H1 (cell line): ENCODE data around the gene PRRX2. TPM values are rescaled to one million over a fixed set of nuclear protein-coding genes. Genes with fewer than 3 reads are reported as not detected.

Source experiments
- BRCA1 ChIP-seq: IDR thresholded peaks from 2 replicates; pipeline ENCODE4 v1.6.1; 2012; ENCODE audit warnings: low read depth, low read length, improper control_type of control experiment
- CBX5 ChIP-seq: fragments of 300-800, 300-1000 bp; sonication (generic); IDR thresholded peaks from 2 replicates; pipeline ENCODE4 v1.7.1; 2016; ENCODE audit warnings: antibody characterized with exemption, low read length, low read depth
- CBX8 ChIP-seq: fragments of 300-800, 300-1000 bp; sonication (generic); IDR thresholded peaks from 2 replicates; pipeline ENCODE4 v1.7.1; 2016; ENCODE audit warnings: low read depth, low read length, borderline replicate concordance
- CHD1 ChIP-seq: IDR thresholded peaks from 2 replicates; pipeline ENCODE4 v1.6.1; 2012; ENCODE audit warnings: low read depth, low read length, improper control_type of control experiment
- CREB1 ChIP-seq: IDR thresholded peaks from 2 replicates; pipeline ENCODE4 v1.6.1; 2012; ENCODE audit warnings: inconsistent platforms
- CTBP2 ChIP-seq: IDR thresholded peaks from 2 replicates; pipeline ENCODE4 v1.7.0; 2011; ENCODE audit warnings: borderline replicate concordance, mild to moderate bottlenecking, moderate library complexity, mixed read lengths, low read length; ENCODE audit not compliant: insufficient read depth, insufficient read length
- EGR1 ChIP-seq: IDR thresholded peaks from 2 replicates; pipeline ENCODE4 v1.6.1; 2011; ENCODE audit warnings: low read depth, low read length, borderline replicate concordance
- FOSL1 ChIP-seq: IDR thresholded peaks from 2 replicates; pipeline ENCODE4 v1.6.1; 2011; ENCODE audit warnings: mild to moderate bottlenecking, low read depth, low read length, moderate library complexity; ENCODE audit not compliant: insufficient read depth
- GABPA ChIP-seq: IDR thresholded peaks from 2 replicates; pipeline ENCODE4 v1.6.1; 2011; ENCODE audit warnings: mild to moderate bottlenecking, low read length, moderate library complexity, borderline replicate concordance; ENCODE audit not compliant: insufficient read depth
- JUN ChIP-seq: IDR thresholded peaks from 2 replicates; pipeline ENCODE4 v1.6.1; 2011; ENCODE audit warnings: low read depth, mild to moderate bottlenecking, improper control_type of control experiment, low read length
- KDM1A ChIP-seq: fragments of 200-600, 300-600 bp; sonication (generic); IDR thresholded peaks from 2 replicates; pipeline ENCODE4 v1.7.1; 2016; ENCODE audit warnings: mild to moderate bottlenecking, low read length, borderline replicate concordance
- RNF2 ChIP-seq: fragments of 200-900, 300-1000 bp; sonication (generic); IDR thresholded peaks from 2 replicates; pipeline ENCODE4 v1.7.1; 2016; ENCODE audit warnings: borderline replicate concordance, low read depth, mild to moderate bottlenecking, antibody characterized with exemption, low read length; ENCODE audit not compliant: poor library complexity, severe bottlenecking; ENCODE audit errors: missing control alignments
- SIRT6 ChIP-seq: IDR thresholded peaks from one replicate; pipeline ENCODE4 v1.7.1; 2012; ENCODE audit warnings: low read length, inconsistent platforms
- SP1 ChIP-seq: IDR thresholded peaks from 2 replicates; pipeline ENCODE4 v1.6.1; 2011; ENCODE audit warnings: low read depth, low read length
- SUZ12 ChIP-seq: fragments of 200-600 bp; sonication (generic); IDR thresholded peaks from 2 replicates; pipeline ENCODE4 v1.6.1; 2012; ENCODE audit warnings: mild to moderate bottlenecking, inconsistent platforms, low read length, moderate library complexity, mixed read lengths
- TAF1 ChIP-seq: IDR thresholded peaks from 2 replicates; pipeline ENCODE4 v1.6.1; 2011; ENCODE audit warnings: mild to moderate bottlenecking, low read depth, low read length
- TCF12 ChIP-seq: IDR thresholded peaks from 2 replicates; pipeline ENCODE4 v1.6.1; 2011; ENCODE audit warnings: low read depth, mild to moderate bottlenecking, low read length
- YY1 ChIP-seq: IDR thresholded peaks from 2 replicates; pipeline ENCODE4 v1.6.1; 2011; ENCODE audit warnings: low read depth, mild to moderate bottlenecking, low read length
- ZNF274 ChIP-seq: IDR thresholded peaks from 2 replicates; pipeline ENCODE4 v1.7.0; 2012; ENCODE audit warnings: low read length, borderline replicate concordance; ENCODE audit errors: extremely low read depth
- polyA plus RNA-seq, 7 experiments: library from polyadenylated mRNA; depleted of rRNA in 3 of 7; stranded (reverse) in 5 of 7; unstranded in 2 of 7; fragments of >200 nt in 5 of 7; fragments of 200-250 nt in 2 of 7; gene quantifications; 1 replicate in 5 of 7; 2 replicates in 1 of 7; 4 replicates in 1 of 7; pipeline versions ENCODE4 v1.2.1 to v1.2.3, GENCODE V29; 2011 to 2013; ENCODE audit warnings: missing spikeins in 2 of 7, mixed read lengths in 2 of 7
- total RNA-seq: library from RNA; stranded (reverse); fragmentation: NEBNext Ultra II Directional; extraction: Animal tissue kit (Norgen Biotek cat#: 25700); gene quantifications from 2 replicates; pipeline ENCODE4 v1.2.1, GENCODE V29; 2021
- TF ChIP-seq, protein P1 (sequence below): IDR thresholded peaks from 2 replicates; pipeline ENCODE4 v1.6.1; 2011; ENCODE audit warnings: low read length, improper control_type of control experiment
- TF ChIP-seq, protein P2 (sequence below): IDR thresholded peaks from 2 replicates; pipeline ENCODE4 v1.6.1; 2011; ENCODE audit warnings: low read depth, mild to moderate bottlenecking, low read length; ENCODE audit not compliant: insufficient read depth
- TF ChIP-seq, protein P3 (sequence below): IDR thresholded peaks from 2 replicates; pipeline ENCODE4 v1.6.1; 2012; ENCODE audit warnings: inconsistent platforms

Gene PRRX2
- total and polyA plus RNA-seq, 2 of the 8 experiments (the other 6 are each of a cell fraction or from before 2014, with no cell fraction given) = 5.8 to 9.2 TPM

DNA sequence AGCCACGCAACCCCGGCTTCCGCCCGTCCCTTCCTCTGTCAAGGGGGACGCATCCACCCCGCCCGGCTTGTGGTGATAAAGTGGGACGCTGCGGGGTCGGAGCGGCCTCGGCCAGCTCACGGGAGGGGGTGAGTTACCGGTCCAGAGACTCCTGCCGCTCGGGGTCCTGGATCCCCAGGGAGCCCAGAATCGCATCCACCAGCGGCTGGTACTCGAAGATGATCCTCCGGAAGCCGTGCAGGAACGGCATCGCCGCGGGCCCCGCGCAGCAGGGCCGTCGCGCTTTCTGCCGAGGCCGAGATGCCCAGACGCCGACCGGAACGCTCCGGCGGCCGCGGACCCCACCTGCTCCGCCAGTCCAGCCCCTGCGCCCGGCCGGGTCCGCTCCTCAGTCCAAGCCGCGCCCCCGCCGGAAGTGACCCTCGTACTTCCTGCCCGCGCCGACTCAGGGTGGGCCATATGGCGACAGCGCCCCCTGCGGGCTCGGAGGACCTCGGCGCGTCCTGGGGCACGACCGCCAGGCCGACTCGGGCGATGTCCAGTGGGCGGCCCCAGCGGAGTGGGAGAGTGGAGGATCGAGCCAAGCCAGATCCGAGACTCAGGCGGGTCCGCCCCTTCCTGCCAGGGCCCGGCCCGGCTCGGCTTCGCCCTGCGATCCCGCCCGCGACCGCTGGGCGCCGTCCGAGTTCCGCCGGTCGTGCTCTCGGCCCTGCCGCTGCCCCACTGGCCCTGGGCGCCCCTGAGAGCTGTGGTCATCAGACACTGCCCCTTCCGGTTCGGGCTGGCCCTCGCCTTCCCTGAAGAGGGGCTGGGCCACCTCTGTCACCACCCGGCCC, 23.5 kb upstream of the PRRX2 start, which contains the start of gene ASB6 (continued):
- TF ChIP-seq, protein P1, sequence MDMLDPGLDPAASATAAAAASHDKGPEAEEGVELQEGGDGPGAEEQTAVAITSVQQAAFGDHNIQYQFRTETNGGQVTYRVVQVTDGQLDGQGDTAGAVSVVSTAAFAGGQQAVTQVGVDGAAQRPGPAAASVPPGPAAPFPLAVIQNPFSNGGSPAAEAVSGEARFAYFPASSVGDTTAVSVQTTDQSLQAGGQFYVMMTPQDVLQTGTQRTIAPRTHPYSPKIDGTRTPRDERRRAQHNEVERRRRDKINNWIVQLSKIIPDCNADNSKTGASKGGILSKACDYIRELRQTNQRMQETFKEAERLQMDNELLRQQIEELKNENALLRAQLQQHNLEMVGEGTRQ = no peak
- TF ChIP-seq SIRT6 = no peak
- peak; percentile 70 for TF ChIP-seq TAF1
- TF ChIP-seq RNF2 = no peak
- TF ChIP-seq CBX8 = no peak
- peak; percentile 94 for TF ChIP-seq EGR1
- peak; percentile 78 for TF ChIP-seq CREB1
- no peak for TF ChIP-seq BRCA1
- TF ChIP-seq FOSL1 = no peak
- TF ChIP-seq JUN = no peak
- TF ChIP-seq SUZ12 = no peak
- TF ChIP-seq ZNF274 = no peak
- TF ChIP-seq KDM1A = no peak
- TF ChIP-seq CBX5 = no peak
- TF ChIP-seq SP1 = 0 out of 2 replicates have a peak, but pooled peaks have one; percentile 34
- 0 out of 2 replicates have a peak, but pooled peaks have one; percentile 66 for TF ChIP-seq TCF12
- TF ChIP-seq CTBP2 = no peak
- peak; percentile 67 for TF ChIP-seq YY1
- TF ChIP-seq, protein P2, sequence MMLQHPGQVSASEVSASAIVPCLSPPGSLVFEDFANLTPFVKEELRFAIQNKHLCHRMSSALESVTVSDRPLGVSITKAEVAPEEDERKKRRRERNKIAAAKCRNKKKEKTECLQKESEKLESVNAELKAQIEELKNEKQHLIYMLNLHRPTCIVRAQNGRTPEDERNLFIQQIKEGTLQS = 0 out of 2 replicates have a peak, but pooled peaks have one; percentile 12
- TF ChIP-seq GABPA = peak; percentile 94
- TF ChIP-seq, protein P3, sequence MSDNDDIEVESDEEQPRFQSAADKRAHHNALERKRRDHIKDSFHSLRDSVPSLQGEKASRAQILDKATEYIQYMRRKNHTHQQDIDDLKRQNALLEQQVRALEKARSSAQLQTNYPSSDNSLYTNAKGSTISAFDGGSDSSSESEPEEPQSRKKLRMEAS = peak; percentile 80
- no peak for TF ChIP-seq CHD1
